Measurements from ENCODE around the gene SLC2A6. TPM values are rescaled to one million over a fixed set of nuclear protein-coding genes. Genes with fewer than 3 reads are reported as not detected.

The SLC2A6 gene
- polyA plus RNA-seq, 1 donor (not counting 4 experiments of a cell fraction or from before 2014, with no cell fraction given): 15.9 TPM

GRCh38 chr9:133465984-133466383 lies 12.9 kb downstream of the SLC2A6 start:
- H3K4me2 ChIP-seq (ENCODE audit: control insufficient read depth, extremely low read depth, insufficient read depth, low read depth, low read length): no peak overlapping the region
- TF ChIP-seq CTCF (optimal IDR thresholded peaks at IDR 0.05 in 1 of 3, IDR thresholded peaks at IDR 0.05 in 1 of 3, conservative IDR thresholded peaks at IDR 0.05 in 1 of 3; ENCODE audit: extremely low read depth in 1 of 3, insufficient read depth in 2 of 3, low read length in 3 of 3): no peak
- no peak for TF ChIP-seq EZH2 (IDR thresholded peaks at IDR 0.05; ENCODE audit: low read length)
- no peak overlapping the region for H2AFZ ChIP-seq (ENCODE audit: control insufficient read depth, low read length)
- no peak overlapping the region for H3K27ac ChIP-seq (ENCODE audit: control insufficient read depth, insufficient read depth, low read length)
- no peaks in the 10 kb centered on the region for H3K27me3 ChIP-seq (ENCODE audit: control insufficient read depth, extremely low read depth, insufficient read depth, low read length)
- peaks cover 0 to 3% of the 10 kb centered on the region in 2 experiments for H3K36me3 ChIP-seq (ENCODE audit: control insufficient read depth in 2 of 2, extremely low read depth in 1 of 2, insufficient read depth in 2 of 2, low read length in 2 of 2)
- DNase-seq (ENCODE audit: low read depth, low spot score) (no peak), FAIRE-seq (no peak)
- H3K9me1 ChIP-seq (ENCODE audit: control insufficient read depth, extremely low read depth, insufficient read depth, low read length): peaks cover under 1% of the 10 kb centered on the region
- H3K9me3 ChIP-seq (ENCODE audit: control insufficient read depth, low read depth, low read length): no peaks in the 10 kb centered on the region
- no peak overlapping the region for H3K4me3 ChIP-seq (ENCODE audit: control insufficient read depth in 2 of 3, extremely low read depth in 1 of 3, insufficient read depth in 2 of 3, low read depth in 1 of 3, low read length in 3 of 3)
- H3K79me2 ChIP-seq (ENCODE audit: control insufficient read depth, insufficient read depth, low read length): no peaks in the 10 kb centered on the region
- no peaks in the 10 kb centered on the region for H4K20me1 ChIP-seq (ENCODE audit: control insufficient read depth, extremely low read depth, insufficient read depth, low read length)
- dilution Hi-C loops (cut with MboI; ENCODE audit: extremely low pct_ligation_motif_present, low sequenced_read_pairs): no loop called here
- no peaks in the 10 kb centered on the region for H3K4me1 ChIP-seq (ENCODE audit: control insufficient read depth, extremely low read depth, insufficient read depth, low read length)
- no peak overlapping the region for H3K9ac ChIP-seq (ENCODE audit: control insufficient read depth, extremely low read depth, insufficient read depth, low read length)

GRCh38 chr9:133464638-133465037 lies 14.3 kb downstream of the SLC2A6 start:
- Histone ChIP-seq H3K79me2 (ENCODE audit: control insufficient read depth, insufficient read depth, low read length) (no peaks in the 10 kb centered on the region), H3K9me3 (ENCODE audit: control insufficient read depth, low read depth, low read length) (no peaks in the 10 kb centered on the region), H3K4me3 (ENCODE audit: control insufficient read depth in 2 of 3, extremely low read depth in 1 of 3, insufficient read depth in 2 of 3, low read depth in 1 of 3, low read length in 3 of 3) (no peak overlapping the region), H3K9ac (ENCODE audit: control insufficient read depth, extremely low read depth, insufficient read depth, low read length) (no peak overlapping the region), H4K20me1 (ENCODE audit: control insufficient read depth, extremely low read depth, insufficient read depth, low read length) (no peaks in the 10 kb centered on the region), H3K36me3 (ENCODE audit: control insufficient read depth in 2 of 2, extremely low read depth in 1 of 2, insufficient read depth in 2 of 2, low read length in 2 of 2) (peaks cover 0 to 3% of the 10 kb centered on the region in 2 experiments), H3K4me1 (ENCODE audit: control insufficient read depth, extremely low read depth, insufficient read depth, low read length) (no peaks in the 10 kb centered on the region), H2AFZ (ENCODE audit: control insufficient read depth, low read length) (no peak overlapping the region), H3K4me2 (ENCODE audit: control insufficient read depth, extremely low read depth, insufficient read depth, low read depth, low read length) (no peak overlapping the region), H3K9me1 (ENCODE audit: control insufficient read depth, extremely low read depth, insufficient read depth, low read length) (peaks cover 4% of the 10 kb centered on the region), H3K27me3 (ENCODE audit: control insufficient read depth, extremely low read depth, insufficient read depth, low read length) (no peaks in the 10 kb centered on the region), H3K27ac (ENCODE audit: control insufficient read depth, insufficient read depth, low read length) (no peak overlapping the region)
- dilution Hi-C loops (cut with MboI; ENCODE audit: extremely low pct_ligation_motif_present, low sequenced_read_pairs): no loop called here
- FAIRE-seq: no peak
- TF ChIP-seq CTCF (optimal IDR thresholded peaks at IDR 0.05 in 1 of 3, IDR thresholded peaks at IDR 0.05 in 1 of 3, conservative IDR thresholded peaks at IDR 0.05 in 1 of 3; ENCODE audit: extremely low read depth in 1 of 3, insufficient read depth in 2 of 3, low read length in 3 of 3) (no peak), EZH2 (IDR thresholded peaks at IDR 0.05; ENCODE audit: low read length) (no peak)
- DNase-seq (ENCODE audit: low read depth, low spot score): no peak

All from keratinocyte (primary cell).